HG03045 (cell line): ENCODE measurements around the gene SPRY1.

ENCODE experiments used
- ATAC-seq: cut with Tn5 transposase; IDR thresholded peaks from one replicate; pipeline ENCODE4 v1.9.1; 2021; ENCODE audit warnings: mild to moderate bottlenecking, moderate library complexity; ENCODE audit not compliant: unreplicated experiment

Gene SPRY1

DNA sequence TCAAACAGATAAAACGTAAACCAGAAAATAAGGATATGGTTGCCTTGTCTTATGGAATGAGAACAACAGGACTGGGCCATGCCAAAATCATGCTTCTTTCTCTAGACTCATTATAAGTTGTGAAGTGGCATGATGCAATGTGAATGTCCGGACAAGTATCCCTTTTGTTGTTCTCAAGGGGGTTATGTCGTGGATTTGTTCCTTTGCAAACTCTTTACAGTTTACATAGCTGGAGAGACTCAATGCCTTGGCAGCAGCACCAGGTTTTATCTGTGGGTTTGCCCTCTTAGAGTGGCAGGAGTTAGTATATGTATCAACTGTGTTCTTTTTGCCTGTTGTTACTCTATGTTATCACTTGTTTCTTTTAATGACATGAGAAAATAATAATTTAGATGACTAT, 41.4 kb downstream of the SPRY1 start:
- no peak for ATAC-seq

DNA sequence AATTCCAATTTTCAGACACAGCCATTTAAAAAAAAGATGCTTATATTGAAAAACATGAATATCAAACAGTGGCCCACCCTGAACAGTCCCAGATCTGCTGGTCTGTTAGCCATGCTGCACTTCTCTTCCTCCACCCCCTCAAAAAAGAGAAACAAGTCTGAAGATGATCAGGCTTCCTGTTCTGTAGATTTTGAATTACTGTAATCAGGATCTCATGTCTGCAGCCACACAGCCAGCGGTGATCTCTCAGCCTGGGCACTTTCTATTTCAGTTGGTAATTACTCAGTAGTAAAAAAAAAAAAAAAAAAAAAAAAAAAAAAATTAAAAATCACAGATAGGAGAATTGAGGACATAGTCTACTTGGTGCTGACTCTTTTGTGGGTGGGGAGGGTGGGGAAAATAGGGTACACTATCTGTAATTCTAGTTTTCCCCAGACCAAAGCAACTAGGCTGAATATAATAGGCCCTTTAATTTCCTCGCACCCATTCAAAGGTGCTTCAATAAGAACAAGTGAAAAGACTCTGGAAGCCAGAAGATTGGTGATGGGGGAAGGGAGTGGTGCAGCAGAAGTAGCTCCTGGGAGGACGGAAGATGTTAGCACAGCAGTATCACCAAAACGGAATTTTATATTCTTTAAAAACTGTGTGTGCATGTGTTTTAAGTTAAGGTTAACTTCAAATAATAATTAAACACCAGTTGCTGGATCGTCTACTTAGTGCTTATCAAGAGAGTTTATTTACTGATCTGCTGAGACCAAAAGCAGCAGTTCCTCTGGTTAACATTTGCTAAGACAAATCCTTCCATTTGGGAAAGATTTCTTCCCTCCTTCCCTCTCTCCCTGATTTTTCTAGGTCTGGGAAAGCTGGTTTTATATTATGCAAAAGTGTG, 47.0 kb downstream of the SPRY1 start:
- ATAC-seq = peak; percentile 54

GRCh38 chr4:123444290-123444731, 47.7 kb downstream of the SPRY1 start:
- peak; percentile 86 for ATAC-seq

- ATAC-seq = no peak
Measured at GRCh38 chr4:123446865-123447474, 50.4 kb downstream of the SPRY1 start.

- no peak for ATAC-seq
Measured at GRCh38 chr4:123449362-123449761, 52.8 kb downstream of the SPRY1 start.

DNA sequence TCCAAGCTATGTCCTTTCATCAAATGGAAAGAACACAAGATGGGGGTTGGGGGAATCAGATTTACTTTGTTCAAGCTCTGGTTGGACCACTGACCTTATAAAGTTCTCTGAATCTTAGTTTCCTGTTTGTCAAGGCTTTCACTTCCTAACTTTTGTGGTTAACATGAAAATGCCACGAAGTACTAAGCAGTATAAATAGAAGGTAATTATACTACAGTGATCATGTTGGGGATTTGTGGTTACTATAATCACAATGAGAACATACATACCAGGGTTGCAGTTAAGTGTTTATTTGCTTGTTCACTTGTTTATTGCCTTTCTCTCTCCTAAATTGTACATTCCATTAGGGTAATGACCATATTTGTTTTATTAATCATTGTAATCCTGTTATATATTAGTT, 53.2 kb downstream of the SPRY1 start:
- ATAC-seq = peak; percentile 81

DNA sequence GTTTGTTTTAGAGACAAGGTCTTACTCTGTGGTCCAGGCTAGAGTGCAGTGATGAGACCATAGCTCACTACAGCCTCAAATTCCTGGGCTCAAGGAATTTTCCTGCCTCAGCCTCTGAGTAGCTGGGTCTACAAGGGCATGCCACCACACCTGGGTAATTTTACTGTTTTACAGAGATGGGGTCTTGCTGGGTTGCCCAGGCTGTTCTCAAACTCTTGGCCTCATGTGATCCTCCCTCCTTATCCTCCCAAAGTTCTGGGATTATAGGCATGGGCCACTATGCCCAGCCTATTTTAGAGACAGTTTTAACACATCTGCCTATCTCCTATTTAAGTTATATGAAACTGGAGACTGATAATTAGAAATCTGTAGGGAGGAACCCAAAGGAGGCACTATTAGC, 53.8 kb downstream of the SPRY1 start:
- ATAC-seq = no peak

GRCh38 chr4:123452616-123453015, 56.0 kb downstream of the SPRY1 start:
- ATAC-seq = no peak

GRCh38 chr4:123453061-123453680, 56.6 kb downstream of the SPRY1 start:
- no peak for ATAC-seq
